GM19193 (cell line): Measurements from ENCODE around the gene HAAO.
A peak's percentile ranks its signal among the peaks of the same experiment; 100 is the strongest.

Experiments
- POLR2A ChIP-seq: IDR thresholded peaks from 4 replicates; pipeline ENCODE4 v1.6.1; 2011; ENCODE audit not compliant: insufficient read depth, insufficient read length; ENCODE audit errors: extremely low read depth

Gene HAAO

GRCh38 chr2:42800981-42801380 is 8.6 kb upstream of the HAAO start:
- TF ChIP-seq POLR2A, result no peak

- TF ChIP-seq POLR2A, result no peak
These were observed 8.1 kb upstream of the HAAO start for GRCh38 chr2:42800461-42800962.

DNA sequence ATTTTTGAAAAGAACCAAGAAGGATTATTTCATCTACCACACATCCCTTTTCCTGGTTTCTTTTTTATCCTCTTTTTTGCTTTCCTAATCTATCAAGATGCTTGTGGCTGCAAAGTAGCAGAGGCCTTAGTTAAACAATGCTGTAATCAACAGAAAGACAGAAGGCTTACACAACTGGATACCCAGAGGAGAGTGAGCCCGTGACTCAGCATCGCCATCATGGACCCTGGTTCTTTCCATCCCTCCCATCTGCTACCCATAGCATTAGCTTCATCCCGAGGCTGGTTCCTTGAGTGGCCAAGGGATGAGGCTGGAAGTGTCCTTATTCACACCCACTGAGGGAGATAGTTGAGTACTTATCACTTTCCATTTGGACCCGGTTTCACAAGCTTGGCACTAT is 7.5 kb upstream of the HAAO start:
- TF ChIP-seq POLR2A, result no peak

- no peak for TF ChIP-seq POLR2A
These were observed 4.9 kb upstream of the HAAO start for GRCh38 chr2:42797281-42797680.

DNA sequence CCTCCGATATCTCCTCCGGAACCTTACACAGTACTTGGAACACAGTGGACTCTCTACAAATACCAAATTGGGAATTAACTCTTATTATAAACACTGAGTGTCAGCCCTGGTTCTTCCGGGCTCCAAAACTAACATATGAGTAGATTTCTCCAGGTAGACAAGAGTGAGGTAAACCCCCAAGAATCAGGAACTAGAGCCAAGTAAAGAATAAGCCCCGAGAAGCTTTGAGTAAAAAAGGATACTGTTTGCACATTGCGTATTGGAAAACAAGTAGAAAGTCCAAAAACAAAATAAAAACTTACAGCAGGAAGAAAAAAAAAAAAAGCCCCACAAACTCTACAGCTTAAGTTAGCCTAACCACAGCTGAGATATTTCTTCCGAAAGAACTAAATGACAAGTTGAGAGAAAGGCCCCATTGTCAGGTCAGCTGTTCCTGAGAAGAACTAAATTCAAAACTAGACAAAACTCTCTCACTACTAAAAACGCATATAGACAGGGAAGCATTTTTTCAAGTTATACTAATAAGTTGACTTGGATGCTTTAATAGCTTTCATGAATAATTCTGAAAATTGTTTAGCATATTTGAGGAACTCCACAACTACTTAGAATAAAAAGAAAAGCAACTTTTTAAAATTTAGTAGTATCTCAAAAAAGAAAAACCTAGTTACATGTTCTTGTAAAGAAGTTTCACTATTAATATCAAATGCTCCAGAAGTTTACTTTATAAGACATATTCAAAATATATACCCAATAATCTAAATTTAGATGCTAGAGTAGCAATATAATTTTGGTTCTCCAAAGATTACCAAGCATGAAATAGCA is 4.3 kb upstream of the HAAO start:
- no peak for TF ChIP-seq POLR2A

- peak; percentile 52 for TF ChIP-seq POLR2A
These were observed 3.5 kb upstream of the HAAO start for GRCh38 chr2:42795841-42796301.

DNA sequence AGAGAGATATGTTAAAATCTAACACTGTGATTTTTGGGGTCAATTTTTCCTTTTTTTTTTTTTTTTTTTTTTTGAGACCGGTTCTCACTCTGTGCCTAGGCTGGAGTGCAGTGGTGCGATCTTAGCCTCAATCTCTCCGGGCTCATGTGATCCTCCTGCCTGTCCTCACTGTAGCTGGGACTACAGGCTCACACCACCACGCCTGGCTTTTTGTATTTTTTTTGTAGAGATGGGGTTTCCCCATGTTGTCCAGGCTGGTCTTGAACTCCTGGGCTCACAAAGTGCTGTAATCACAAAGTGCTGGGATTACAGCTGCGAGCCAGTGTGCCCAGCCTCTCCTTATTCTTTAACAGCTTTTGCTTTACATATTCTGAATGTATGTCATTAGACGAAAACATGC is 2.9 kb upstream of the HAAO start:
- no peak for TF ChIP-seq POLR2A

DNA sequence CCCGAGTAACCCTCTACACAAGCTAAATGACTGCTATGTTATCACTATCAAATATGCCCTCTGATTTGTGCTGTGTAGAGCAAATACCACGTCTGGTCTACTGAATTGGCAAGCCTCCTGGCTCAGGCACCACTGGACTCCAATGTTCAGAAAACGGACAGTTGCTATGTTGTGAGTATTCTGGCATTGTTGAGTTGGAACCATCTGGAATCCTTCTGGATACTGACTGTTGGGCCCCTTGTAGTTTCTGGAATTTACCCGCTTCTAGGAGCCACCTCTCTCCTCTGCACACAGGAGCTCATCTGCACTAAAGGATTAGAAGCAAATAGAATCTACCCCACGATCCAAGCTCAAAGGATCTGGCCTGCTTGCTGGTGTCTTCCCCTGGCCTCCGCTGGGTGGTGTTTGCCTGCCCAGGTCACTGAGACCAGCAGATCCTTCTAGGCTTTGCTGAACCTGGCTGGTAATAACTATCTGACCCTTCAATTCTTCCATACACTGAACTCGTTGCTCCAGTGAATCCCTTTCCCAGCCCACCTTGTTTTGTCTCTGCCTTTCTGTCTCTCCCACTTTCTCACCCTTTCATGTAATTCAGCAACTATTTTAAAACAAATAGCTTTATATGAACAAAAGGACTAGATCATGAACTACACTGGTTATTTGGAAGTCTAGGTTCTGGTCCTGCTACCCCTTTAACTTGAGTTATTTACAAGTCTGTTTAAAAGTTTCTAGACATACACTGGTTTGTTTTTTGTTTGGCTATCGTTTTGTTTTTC is 2.1 kb upstream of the HAAO start:
- TF ChIP-seq POLR2A, result no peak

DNA sequence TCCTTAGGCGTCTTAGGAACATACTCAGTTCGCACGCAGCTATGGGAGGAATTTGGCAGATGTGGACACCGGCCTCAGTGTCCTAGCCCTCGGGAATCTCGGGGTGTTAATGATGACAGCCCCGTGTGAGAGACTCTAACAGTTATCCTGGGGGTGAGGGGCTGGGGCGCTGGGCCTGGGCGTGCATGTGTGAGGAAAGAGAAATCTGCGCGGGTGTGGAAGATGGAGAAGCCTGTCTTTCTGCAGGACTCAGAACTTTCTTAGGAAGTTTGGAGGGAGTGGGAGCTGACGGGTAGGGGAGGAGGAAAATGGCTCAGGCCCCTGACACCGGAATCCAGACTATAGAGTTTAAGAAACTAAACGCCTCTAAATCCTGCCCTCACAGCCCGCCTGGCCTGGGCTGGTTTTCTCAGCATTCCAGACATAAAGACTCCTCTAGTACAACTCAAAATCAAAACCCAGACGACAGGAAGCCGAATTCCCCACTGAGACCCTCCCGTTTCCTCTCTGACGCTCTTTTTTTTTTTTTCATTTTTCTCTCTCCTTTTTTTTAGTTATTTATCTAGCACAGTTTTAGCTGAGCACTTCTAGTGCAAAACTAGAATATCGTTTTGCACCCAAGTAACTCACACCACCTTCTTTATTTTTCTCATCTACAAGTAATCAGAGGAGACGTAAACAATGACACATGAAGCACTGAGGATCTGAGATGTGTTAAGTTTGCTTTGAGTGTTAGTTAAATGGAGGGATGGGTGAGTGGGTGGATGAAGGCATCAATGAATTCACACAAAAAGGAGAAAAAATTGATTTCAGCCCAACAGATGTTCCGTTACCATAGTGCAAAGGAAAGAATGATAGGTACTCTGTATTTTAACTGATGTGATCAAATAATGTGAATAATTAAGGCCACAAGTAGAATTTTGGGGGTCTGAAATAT is 1.2 kb upstream of the HAAO start:
- TF ChIP-seq POLR2A, result no peak

DNA sequence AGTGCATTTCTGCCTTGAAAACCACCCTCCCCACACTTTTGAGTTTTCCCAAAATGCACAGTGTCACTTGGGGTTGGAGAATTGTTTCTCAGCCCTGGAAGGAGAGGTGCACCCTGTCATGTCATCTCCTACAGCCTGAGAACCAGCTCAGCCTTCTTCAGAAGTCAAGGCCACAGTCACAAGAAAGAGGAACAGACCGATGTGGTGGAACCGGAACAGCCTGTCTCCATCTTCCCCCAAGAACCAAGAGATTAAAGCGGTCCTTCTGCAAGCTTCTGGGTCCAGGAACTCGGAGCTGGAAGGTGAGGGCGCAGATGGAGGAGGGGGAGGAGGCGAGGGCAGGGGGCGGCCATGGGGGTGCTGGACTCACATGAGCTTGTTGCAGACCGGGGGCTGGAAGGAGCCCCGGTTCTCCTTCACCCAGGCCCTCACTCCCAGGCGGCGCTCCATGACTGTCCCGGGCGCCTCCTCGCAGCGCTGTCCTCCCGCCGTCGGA is 248 bp downstream of the HAAO start:
- TF ChIP-seq POLR2A, result peak; percentile 81

DNA sequence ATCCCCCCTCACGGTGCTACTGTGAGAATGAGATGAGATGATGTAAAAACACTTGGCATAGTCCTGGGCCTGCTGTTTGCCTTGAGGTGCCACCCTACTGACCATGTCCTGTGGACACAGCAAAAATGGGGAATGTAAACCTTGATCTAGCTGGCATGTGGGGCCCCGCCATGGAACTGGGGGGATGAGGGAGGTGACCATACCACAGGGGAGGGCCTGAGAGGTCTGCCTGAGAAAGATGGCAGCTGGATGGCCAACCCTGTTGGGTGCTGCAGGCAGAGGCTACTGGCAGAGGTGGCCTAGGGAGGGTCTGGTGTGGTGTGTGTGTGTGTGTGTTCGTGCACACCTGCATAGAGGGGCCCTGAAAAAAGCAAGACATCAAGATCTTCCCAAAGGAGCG is 777 bp downstream of the HAAO start:
- no peak for TF ChIP-seq POLR2A

- no peak for TF ChIP-seq POLR2A
These were observed 2.6 kb downstream of the HAAO start for GRCh38 chr2:42789751-42790150.

- TF ChIP-seq POLR2A, result no peak
These were observed 3.5 kb downstream of the HAAO start for GRCh38 chr2:42788882-42789281.

GRCh38 chr2:42788478-42788793 is 3.9 kb downstream of the HAAO start:
- TF ChIP-seq POLR2A, result no peak
